ENCODE results near the gene OR1M1.

DNA sequence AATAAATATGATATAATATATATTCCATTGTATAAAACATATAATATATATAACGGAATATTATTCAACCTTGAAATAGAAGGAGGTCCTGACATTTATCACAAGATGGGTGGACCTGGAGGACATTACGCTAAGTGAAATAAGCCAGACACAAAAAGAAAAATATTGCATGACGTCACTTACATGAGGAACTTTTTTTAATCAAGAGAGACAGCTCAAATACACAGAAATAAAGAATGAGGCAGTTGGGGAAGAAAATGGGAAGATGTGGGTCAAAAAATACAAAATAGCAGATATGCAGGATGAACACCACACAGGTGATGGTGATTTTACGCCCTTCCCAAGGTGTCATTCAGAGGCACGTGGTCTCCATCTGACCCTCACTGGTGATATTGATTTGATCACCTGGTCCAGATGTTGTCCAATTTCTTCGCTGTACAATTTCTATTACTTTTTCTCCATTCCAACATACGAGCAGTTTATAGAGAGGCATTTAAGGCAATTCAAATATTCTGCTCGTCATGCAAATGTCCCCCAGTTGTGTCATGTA is 52.8 kb downstream of the OR1M1 start:
- TF ChIP-seq CTCF (IDR thresholded peaks at IDR 0.05; ENCODE audit: insufficient read depth, low read length, poor library complexity, severe bottlenecking) = no peak
- TF ChIP-seq EZH2phosphoT487 (conservative IDR thresholded peaks at IDR 0.05; ENCODE audit: low read length) = no peak

Data from SU-DHL-6 (cell line).